ENCODE data around the gene ATOX1. TPM values are rescaled to one million over a fixed set of nuclear protein-coding genes. Genes with fewer than 3 reads are reported as not detected.

The ATOX1 gene
- total RNA-seq, 1 donor = 52.8 TPM

GRCh38 chr5:151758141-151758429, 346 bp downstream of the ATOX1 start:
- peak overlapping the region; percentile 82 for H2AFZ ChIP-seq (ENCODE audit: low read length)
- no peaks in the 10 kb centered on the region for H3K9me3 ChIP-seq (ENCODE audit: low read depth, low read length)
- peak overlapping the region; percentile 91 for H3K4me2 ChIP-seq (ENCODE audit: insufficient read depth, low read length)
- DNase-seq (ENCODE audit: insufficient read length, low spot score, missing footprints) = no peak
- peaks cover 5% of the 10 kb centered on the region for H4K20me1 ChIP-seq (ENCODE audit: insufficient read depth, low read length)
- peaks cover 12% of the 10 kb centered on the region for H3K4me1 ChIP-seq (ENCODE audit: insufficient read depth, low read length)
- H3K79me2 ChIP-seq (ENCODE audit: insufficient read depth, low read length) = peaks cover 40% of the 10 kb centered on the region
- H3K27me3 ChIP-seq (ENCODE audit: insufficient read depth, low read length) = no peaks in the 10 kb centered on the region
- TF ChIP-seq, protein P1, sequence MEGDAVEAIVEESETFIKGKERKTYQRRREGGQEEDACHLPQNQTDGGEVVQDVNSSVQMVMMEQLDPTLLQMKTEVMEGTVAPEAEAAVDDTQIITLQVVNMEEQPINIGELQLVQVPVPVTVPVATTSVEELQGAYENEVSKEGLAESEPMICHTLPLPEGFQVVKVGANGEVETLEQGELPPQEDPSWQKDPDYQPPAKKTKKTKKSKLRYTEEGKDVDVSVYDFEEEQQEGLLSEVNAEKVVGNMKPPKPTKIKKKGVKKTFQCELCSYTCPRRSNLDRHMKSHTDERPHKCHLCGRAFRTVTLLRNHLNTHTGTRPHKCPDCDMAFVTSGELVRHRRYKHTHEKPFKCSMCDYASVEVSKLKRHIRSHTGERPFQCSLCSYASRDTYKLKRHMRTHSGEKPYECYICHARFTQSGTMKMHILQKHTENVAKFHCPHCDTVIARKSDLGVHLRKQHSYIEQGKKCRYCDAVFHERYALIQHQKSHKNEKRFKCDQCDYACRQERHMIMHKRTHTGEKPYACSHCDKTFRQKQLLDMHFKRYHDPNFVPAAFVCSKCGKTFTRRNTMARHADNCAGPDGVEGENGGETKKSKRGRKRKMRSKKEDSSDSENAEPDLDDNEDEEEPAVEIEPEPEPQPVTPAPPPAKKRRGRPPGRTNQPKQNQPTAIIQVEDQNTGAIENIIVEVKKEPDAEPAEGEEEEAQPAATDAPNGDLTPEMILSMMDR (IDR thresholded peaks at IDR 0.05; ENCODE audit: extremely low read depth, low read depth, low read length) = no peak
- H3K27ac ChIP-seq (ENCODE audit: low read depth, low read length) = peak overlapping the region; percentile 78
- peak overlapping the region; percentile 93 for H3K4me3 ChIP-seq (ENCODE audit: insufficient read depth, low read length)
- H3K36me3 ChIP-seq (ENCODE audit: insufficient read depth, low read length) = peaks cover 2% of the 10 kb centered on the region

DNA sequence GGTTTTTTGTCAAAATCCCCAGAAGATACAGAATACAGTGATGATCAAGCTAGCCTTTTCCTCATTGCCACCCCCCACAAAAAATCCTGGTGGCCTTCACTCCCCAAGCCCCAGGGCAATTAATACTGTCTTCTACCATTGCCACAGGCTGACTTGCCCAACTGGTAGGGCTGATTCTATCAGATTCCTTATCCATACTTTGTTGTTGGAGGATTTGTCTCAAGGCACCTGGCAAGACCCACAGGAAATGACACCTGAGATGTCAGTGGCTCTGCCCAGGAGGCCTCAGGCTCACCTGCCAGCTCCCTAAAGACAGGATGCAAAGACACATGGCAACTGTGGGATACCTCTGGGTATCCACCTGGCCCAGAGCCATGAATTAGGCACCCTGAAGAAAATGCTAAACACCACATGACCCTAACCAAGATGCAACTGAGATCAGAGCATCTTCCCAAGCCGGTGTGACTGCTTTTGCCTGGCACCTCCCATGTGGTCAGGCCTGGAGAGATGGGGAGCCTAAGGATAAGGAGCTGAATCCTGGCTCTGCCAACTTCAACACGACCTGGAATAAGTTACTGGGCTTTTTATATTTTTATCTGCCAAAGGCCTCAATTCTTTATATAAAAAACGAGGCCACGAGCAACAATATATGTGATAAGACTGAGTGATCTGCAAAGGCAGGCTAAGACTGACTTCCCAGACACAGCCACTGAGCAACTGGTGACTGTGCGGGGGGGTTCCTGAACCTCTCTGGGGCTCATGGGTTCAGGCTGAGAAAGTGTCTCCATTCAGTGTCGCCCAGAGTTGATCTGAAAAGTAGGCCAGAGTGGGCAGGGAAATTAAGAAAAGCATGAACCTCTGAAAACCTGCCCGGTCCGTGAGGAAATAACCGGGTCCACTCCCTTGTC, 944 bp downstream of the ATOX1 start:
- H4K20me1 ChIP-seq (ENCODE audit: insufficient read depth, low read length) = peaks cover 5% of the 10 kb centered on the region
- DNase-seq (ENCODE audit: insufficient read length, low spot score, missing footprints) = peak; percentile 79
- peaks cover 12% of the 10 kb centered on the region for H3K4me1 ChIP-seq (ENCODE audit: insufficient read depth, low read length)
- H2AFZ ChIP-seq (ENCODE audit: low read length) = peak overlapping the region; percentile 82
- peaks cover 46% of the 10 kb centered on the region for H3K79me2 ChIP-seq (ENCODE audit: insufficient read depth, low read length)
- H3K4me3 ChIP-seq (ENCODE audit: insufficient read depth, low read length) = peak overlapping the region; percentile 93
- no peaks in the 10 kb centered on the region for H3K9me3 ChIP-seq (ENCODE audit: low read depth, low read length)
- peaks cover 8% of the 10 kb centered on the region for H3K36me3 ChIP-seq (ENCODE audit: insufficient read depth, low read length)
- no peaks in the 10 kb centered on the region for H3K27me3 ChIP-seq (ENCODE audit: insufficient read depth, low read length)
- H3K27ac ChIP-seq (ENCODE audit: low read depth, low read length) = peak overlapping the region; percentile 78
- TF ChIP-seq, protein P1 (IDR thresholded peaks at IDR 0.05; ENCODE audit: extremely low read depth, low read depth, low read length) = no peak
- peak overlapping the region; percentile 91 for H3K4me2 ChIP-seq (ENCODE audit: insufficient read depth, low read length)

DNA sequence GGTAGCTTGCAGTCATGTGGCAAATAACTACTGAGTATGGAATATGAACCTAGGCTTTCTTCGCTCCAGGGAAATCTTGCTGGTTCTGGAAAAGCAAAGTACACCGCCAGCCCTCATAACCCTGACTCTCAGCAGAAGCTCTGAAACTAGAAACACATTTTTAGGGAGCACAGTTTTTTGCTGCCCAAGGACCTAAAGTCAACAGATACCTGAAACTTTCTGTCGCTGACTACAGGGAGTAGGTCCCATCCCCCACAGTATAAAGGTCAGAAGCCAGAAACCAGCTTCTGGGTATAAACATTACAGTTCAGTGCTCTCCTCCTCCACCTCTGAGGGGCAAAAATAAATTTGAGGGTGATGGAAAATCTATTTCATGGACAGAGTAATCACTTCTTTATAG, 3.0 kb downstream of the ATOX1 start:
- Histone ChIP-seq H3K27ac (ENCODE audit: low read depth, low read length) (no peak overlapping the region), H3K79me2 (ENCODE audit: insufficient read depth, low read length) (peaks cover 55% of the 10 kb centered on the region), H3K36me3 (ENCODE audit: insufficient read depth, low read length) (peaks cover 8% of the 10 kb centered on the region), H2AFZ (ENCODE audit: low read length) (no peak overlapping the region), H3K4me3 (ENCODE audit: insufficient read depth, low read length) (no peak overlapping the region), H4K20me1 (ENCODE audit: insufficient read depth, low read length) (peaks cover 5% of the 10 kb centered on the region), H3K4me1 (ENCODE audit: insufficient read depth, low read length) (peaks cover 18% of the 10 kb centered on the region), H3K9me3 (ENCODE audit: low read depth, low read length) (no peaks in the 10 kb centered on the region), H3K4me2 (ENCODE audit: insufficient read depth, low read length) (no peak overlapping the region), H3K27me3 (ENCODE audit: insufficient read depth, low read length) (no peaks in the 10 kb centered on the region)
- no peak for DNase-seq (ENCODE audit: insufficient read length, low spot score, missing footprints)
- TF ChIP-seq, protein P1 (IDR thresholded peaks at IDR 0.05; ENCODE audit: extremely low read depth, low read depth, low read length) = no peak

DNA sequence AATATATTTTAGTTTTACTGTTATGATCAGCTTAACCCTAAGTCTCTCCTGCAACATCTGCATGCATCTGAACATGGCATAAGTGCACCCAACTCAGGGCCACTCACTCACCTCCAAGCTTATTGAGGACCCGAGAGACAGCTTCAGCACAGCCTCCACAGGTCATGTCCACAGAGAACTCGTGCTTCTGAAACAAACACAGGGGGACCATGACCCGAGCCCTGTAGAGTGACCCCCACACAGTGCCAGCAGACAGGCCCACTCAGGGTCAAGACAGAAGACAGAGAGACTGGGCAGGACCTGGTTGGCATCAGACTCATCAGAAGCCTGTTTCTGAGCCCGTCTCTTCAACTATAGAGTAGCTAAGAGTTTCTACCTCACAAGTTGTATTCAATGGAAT, 6.8 kb downstream of the ATOX1 start:
- H3K27ac ChIP-seq (ENCODE audit: low read depth, low read length) = peak overlapping the region; percentile 20
- H3K4me2 ChIP-seq (ENCODE audit: insufficient read depth, low read length) = peak overlapping the region; percentile 35
- DNase-seq (ENCODE audit: insufficient read length, low spot score, missing footprints) = peak; percentile 11
- H3K79me2 ChIP-seq (ENCODE audit: insufficient read depth, low read length) = peaks cover 61% of the 10 kb centered on the region
- TF ChIP-seq, protein P1 (IDR thresholded peaks at IDR 0.05; ENCODE audit: extremely low read depth, low read depth, low read length) = no peak
- H3K9me3 ChIP-seq (ENCODE audit: low read depth, low read length) = no peaks in the 10 kb centered on the region
- peaks cover 5% of the 10 kb centered on the region for H4K20me1 ChIP-seq (ENCODE audit: insufficient read depth, low read length)
- no peaks in the 10 kb centered on the region for H3K27me3 ChIP-seq (ENCODE audit: insufficient read depth, low read length)
- H3K4me3 ChIP-seq (ENCODE audit: insufficient read depth, low read length) = no peak overlapping the region
- peaks cover 7% of the 10 kb centered on the region for H3K4me1 ChIP-seq (ENCODE audit: insufficient read depth, low read length)
- H2AFZ ChIP-seq (ENCODE audit: low read length) = no peak overlapping the region
- peaks cover 8% of the 10 kb centered on the region for H3K36me3 ChIP-seq (ENCODE audit: insufficient read depth, low read length)

All from osteoblast (primary cell).